CD4-positive, alpha-beta T cell treated with Interleukin-17A for 4 hours (primary cell): ENCODE results near the gene ZNF687.

Experiments
- DNase-seq: peaks from one replicate; pipeline ENCODE4 v3.0.0-alpha.2; 2020; ENCODE audit warnings: mixed read lengths

The ZNF687 gene

DNA sequence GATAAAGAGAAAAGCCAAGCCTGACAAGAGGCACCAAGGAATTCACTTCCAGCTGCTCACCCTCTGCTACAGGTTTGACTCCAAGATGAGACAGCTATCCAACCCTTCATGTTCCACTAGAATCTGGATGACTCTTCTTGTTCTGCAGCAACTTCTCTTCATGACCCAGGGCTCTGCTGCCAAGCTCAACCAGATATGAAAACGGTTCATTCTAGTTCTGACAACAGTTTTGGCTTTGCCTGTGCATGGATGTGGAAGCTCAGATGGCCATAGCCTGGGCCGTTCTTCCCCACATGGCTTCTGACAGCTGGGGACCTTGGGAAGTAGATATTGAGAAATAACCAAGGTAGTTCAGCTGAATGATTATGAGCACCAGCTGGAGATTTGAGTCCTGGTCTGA lies 31.4 kb downstream of the ZNF687 start:
- DNase-seq, result no peak

DNA sequence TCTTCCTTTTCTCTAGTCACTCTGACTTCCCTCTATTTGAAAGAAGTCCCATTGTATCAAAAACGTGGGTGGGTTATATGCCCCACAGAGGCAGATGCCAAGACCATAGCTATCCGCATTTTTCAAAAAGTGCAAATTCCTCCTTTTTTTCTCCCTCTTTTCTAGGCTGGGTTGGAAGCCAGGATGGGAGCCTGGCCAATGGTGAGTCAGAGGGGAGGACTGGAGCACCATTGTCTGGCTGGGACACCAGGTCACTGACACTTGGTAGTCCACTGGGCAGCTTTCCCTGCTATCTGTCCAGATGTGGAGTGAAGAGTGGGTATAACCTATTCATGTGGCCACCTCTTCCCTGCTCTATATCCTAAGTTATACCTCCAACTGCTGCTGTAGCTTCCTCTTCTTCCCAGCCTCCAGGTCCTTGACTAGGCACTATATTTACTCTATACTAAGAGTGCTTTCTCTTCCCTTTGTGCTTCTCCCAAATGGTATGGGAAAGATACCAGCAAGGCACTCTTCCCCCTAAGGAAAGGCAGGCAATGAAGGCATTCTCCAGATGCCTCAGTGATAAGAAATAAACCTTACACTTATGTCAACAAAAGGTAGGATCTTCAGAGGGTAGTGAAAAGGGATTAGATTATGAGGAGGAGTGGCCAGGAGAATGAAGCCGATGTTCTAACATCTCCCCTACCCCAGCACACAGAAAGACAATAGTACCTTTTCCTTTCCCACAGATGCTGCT lies 32.2 kb downstream of the ZNF687 start:
- DNase-seq, result no peak

DNA sequence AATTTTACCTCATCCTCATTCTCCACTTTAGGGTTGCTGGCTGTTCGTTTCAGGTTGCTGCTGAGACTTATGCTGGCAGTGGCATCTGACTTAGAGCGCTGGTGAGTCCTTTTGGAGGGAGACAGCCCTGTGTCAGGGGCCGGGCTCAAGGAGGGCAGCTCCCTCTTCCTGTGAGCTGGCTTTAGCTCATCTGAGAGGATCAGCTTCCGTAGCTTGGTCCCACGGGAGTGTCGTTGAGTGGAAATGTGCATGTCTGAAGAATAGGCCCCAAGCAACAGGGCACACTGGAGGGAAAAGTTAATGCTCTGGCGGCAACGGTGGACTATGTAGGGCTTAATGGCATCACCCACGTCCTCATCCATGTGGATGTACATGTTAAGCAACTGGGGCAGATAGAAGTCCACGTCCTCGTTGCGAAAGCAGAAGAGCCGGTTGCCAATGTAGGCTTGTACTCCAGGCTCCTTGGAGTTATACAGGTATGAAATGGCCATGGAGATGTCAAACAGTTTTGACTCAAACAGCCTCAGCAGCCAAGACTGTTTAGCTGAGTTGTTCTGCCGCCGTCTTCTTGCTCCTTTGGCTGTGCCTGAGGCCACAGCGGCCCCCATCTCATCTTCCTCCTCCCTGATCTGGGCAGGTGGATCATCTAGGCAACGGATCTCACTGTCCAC lies 33.6 kb downstream of the ZNF687 start:
- no peak for DNase-seq

DNA sequence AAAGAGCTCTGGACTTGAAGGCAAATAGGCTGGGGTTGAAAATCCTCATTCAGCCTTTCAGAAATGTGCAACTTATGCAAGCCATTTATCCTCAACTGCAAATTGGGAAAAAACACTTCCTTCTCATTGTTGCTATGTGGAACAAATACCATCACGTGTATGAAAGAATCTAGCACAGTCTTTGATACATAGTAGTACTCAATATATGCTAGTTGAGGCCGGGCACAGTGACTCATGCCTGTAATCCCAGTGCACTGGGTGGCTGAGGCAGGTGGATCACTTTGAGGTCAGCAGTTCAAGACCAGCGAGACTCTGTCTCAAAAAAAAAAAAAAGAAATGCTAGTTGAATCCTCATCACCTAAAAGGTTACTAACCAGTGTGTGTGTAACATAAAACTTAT lies 36.9 kb downstream of the ZNF687 start:
- no peak for DNase-seq

DNA sequence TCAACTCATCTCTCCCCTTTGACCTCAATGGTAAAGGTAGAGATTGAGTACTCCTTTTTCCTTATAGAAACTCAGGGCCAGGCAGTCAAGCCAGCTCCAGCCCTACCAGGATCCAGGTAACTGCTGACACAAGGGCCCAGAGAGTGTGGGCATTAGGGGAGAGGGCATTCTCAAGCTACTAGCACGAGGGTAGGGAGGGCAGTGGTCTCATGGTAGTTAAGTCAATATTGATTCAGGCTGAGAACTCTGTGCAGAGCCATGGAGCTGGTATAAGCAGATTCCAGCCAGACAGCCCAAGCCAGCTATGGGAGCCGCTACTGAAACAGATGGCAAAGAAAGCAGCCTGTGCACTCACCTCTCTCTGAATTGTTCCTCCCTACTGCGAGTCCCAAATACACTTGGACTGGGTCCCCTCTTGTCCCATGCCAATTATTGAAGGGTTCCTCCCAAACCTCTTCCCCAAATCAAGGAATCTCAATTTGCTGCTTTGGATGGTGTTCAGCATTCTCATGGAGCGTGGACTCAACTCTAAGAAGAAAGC lies 42.4 kb downstream of the ZNF687 start:
- no peak for DNase-seq

DNA sequence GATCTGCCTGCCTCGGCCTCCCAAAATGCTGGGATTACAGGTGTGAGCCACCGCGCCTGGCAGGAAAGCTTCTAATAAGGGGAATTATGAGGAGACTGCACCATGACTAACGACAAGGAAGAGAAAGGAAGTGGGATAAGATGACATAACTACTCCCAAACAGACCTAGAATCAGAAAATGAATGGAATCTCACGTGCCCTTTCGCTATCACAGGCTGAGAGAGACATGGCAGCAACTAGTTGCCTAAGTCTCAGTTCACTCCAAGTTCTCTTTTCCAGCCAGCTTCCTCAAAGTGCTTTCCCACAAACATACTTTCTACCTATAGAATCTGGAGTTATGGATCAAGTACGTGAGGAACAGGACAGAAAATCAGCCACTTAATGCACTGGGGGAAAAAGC lies 43.1 kb downstream of the ZNF687 start:
- no peak for DNase-seq

DNA sequence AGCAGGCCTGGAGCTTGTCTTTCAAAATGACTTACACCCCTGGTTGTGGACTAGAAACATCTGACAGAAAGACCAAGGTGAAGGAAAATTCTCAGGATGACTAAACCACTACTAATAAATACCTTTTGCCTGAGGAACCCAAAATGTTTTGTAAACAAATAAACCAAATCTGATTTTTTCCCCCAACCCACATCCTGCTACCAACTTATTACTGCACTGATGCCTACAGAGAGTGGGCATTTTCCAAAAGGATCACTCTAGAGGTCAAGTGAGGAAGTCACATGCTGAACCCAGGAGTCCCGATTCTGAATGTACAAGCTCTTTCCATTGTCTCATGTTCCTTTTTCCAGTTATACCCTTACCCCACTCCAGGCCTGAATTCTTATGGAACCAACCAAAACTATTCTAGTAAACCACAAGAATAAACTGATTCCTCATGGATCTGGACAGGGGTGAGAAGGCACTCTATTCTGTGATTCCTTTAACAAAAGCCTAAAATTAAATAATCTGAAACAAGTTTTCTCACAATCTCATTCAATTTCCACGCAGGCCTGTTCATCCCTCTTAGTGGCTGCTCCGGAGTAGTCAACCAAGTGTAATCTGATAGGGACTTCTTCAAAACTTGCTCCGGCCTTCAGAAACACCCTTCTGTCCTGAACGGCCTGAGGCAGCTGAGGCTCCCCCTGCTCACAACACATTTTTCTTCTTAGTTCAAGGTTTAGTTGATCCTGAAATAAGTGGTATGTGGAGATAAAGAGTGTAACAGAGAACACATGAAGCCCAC lies 43.7 kb downstream of the ZNF687 start:
- no peak for DNase-seq

DNA sequence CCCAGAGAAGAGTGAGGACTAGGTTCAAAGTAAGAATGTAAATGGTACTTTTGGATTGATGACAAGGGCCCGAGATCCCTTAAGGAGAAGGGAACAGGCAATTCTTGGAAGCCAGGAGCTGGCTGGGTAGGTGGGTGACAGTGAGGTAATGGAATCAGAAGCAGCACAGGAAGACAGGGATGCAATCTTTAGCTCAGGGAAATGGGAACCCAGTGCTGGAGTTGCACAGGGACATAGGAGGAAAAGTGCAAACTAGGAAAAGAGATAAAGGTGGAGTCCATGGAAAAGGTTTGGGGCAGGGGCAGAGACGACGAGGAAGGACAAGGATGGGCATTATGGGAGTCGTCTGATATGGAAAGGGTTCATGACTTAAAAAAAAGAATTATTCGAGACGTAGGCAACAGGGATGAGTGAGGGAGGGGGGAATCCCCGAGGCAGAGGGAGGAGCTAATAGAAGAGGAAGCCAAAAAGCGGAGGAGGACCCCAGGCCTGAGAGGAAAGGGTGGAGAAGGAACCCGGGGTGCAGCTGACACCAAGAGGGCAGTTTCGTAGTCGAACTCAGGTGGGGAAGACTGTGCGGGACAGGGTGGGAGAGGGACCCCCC lies 44.6 kb downstream of the ZNF687 start:
- peak; percentile 65 for DNase-seq

DNA sequence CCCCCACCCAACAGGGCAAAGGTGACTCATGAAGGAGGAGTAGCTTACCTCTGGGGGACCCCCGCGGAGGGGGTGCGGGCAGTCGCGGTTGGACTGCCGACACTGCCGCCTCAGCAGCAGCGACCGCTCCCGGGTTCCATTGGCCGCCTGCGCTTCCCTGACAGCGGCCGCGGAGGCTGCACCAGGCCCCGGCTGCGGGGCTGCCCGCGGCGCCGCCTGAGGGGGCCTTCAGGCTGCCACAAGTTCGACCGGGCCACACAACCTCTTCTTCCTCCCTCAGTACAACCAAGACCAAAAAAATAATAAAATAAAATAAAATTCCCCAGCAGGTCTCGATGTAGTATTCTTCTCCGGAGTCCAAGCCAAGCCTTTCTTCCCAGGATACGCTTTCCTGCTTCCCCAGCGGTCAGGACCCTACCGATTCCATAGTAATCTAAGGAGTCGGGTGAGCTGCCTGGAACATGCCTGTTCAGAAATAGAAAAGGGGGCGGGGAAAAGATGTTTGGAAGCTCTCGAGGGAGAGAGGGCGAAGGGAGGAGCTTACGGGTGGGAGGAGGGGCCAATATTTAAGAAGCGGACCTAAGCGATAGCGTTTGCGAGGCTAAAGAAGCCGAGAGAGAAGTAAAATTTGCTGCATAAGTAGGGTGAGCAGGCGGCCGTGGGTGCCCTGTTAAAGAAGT lies 45.3 kb downstream of the ZNF687 start, which contains the start of gene PI4KB:
Gene PI4KB, minus strand, starts transcription at position 194 of the 680 bp plus-strand sequence. CDS start 10,935 bp downstream, outside the sequence.
- DNase-seq, result peak; percentile 93

DNA sequence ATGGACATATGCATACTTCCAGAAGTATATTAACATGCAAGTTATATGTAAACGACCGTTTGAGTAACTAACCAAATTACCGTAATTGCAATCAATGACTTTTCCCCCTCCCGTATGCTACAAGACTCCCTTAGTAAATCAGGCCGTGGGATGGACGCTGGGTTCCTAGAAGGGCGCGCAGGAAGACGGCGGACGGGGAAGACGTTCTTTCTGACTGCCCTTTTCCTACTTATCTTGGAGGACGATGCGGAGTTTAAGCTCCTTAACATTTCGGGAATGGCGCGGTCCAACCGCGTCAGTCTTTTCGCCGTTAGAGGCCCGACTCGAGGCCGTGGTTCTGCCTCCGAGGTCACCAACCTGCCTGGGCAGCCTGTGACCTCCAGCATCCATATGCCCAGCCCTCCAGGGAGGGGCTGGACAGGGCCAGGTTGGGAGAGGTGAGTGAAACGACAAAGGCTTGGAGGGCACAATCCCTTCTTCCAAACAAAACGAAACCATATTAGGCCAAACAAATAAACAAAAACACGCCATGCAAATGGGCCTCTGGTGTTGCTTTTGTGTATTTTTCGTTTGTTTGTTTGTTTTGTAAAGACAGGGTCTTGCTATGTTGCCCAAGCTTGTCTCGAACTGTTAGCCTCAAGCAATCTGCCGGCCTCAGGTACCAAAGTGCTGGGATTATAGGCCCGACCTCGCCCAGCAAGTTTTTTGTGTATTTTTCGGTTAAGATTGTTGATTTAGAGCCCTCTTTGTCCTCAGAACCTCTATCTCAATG lies 46.0 kb downstream of the ZNF687 start:
- no peak for DNase-seq

DNA sequence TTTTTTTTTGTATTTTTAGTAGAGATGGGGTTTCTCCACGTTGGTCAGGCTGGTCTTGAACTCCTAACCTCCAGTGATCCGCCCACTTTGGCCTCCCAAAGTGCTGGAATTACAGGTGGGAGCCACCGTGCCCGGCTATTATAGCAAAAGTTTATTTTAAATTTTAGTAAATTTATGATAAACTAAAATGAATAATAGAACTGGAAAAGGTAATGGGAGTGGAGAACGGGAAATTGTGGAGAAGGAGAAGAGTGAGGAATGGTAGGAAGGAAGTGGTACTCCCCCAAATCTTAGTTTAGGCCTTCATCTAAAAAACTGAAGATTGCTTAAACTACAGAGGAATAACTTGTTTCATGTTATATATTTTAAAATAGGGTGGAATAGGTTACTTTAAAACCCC lies 52.7 kb downstream of the ZNF687 start:
- DNase-seq, result no peak

DNA sequence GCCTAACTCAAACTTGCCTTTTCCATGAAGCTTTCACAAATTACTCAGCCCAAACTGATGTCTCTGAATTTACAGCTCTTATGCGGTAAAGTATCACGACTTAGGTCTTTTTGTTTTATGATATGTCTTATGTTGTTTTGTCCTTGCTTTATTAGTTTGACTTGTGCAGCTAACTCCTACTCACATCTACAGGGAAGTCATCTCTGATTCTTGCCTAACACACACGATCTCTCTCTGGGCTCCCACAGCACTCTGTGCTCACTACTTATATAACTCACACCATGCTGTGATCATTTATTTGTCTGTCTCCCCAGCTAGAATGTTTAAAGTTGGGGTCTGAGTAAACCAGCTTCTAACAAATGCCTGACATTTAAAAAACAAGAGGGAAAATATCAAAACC lies 54.5 kb downstream of the ZNF687 start:
- no peak for DNase-seq

DNA sequence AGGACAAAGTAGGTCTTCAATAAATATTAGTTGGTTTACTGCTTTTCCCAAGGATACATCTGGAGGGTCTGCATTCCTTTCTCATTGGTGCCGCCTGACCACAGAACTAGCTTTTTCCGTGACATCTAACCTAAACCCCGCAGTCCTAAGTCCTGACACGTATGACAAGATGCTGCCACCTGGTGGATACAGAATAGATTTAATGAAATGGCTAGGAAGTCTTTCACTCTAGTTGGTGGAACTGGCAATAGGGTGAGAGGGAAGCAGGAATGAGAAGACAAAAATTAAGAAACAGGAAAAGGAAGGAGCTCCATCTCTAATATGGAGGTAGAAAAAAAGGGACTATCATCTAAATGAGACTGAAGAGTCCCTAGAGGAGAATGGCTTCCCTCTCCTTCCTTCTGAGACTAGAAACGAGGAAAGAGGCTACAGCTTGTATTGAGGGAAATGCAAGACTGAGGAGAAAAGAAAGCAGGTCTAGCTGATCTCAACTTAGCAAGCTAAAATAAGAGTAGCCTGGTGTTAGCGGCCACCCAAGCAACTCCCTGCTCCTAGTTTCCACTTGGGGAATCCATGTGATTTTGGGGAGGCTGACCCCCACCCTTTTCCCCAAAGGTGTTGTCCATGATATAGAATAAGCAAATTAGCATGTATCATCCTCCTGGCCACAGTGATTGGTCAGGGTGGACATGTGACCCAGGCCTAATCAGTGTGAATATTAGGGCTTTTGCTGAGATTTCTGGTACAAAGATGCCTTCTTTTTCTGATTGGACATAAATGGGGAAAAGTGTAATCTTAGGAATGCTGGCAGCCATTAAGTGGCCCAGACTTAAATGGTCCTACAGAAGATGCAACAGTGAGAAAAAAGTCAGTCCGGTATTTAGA lies 59.0 kb downstream of the ZNF687 start:
- DNase-seq, result peak; percentile 56
